Measurements from ENCODE around the gene YLPM1.

Gene YLPM1

GRCh38 chr14:74843653-74844052 is 80.5 kb downstream of the YLPM1 start:
- DNase-seq (ENCODE audit: low read depth in 2 of 2): no peak

DNA sequence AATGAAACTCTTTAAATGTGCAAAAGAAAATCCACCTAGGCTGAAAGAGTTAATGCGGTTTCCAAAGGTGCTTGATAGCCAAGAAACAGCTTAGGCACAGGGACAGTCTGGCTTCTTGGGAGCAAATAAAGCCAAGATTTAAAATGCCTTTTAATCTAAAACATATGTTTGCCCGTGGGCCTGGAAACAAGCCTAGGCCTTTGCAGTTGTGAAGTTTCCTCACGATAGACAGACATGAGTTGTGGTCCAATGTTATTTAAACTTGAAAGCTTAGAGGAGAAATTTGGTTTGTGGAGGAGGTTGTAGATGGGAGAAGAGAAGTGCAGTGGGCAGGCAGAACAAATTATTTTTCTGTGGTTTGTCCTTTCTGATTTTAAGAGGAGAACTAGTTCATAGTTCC is 83.1 kb downstream of the YLPM1 start:
- DNase-seq (ENCODE audit: low read depth in 2 of 2): no peak

- no peak for DNase-seq (ENCODE audit: low read depth in 2 of 2)
Observed at GRCh38 chr14:74846968-74847665, 84.0 kb downstream of the YLPM1 start.

- no peak for DNase-seq (ENCODE audit: low read depth in 2 of 2)
Observed at GRCh38 chr14:74848768-74849167, 85.7 kb downstream of the YLPM1 start.

- no peak for DNase-seq (ENCODE audit: low read depth in 2 of 2)
Observed at GRCh38 chr14:74852922-74853530, 89.9 kb downstream of the YLPM1 start.

GRCh38 chr14:74853581-74853980 is 90.5 kb downstream of the YLPM1 start:
- no peak for DNase-seq (ENCODE audit: low read depth in 2 of 2)

GRCh38 chr14:74855021-74855420 is 91.9 kb downstream of the YLPM1 start:
- no peak for DNase-seq (ENCODE audit: low read depth in 2 of 2)

GRCh38 chr14:74855945-74856344 is 92.8 kb downstream of the YLPM1 start:
- no peak for DNase-seq (ENCODE audit: low read depth in 2 of 2)

DNA sequence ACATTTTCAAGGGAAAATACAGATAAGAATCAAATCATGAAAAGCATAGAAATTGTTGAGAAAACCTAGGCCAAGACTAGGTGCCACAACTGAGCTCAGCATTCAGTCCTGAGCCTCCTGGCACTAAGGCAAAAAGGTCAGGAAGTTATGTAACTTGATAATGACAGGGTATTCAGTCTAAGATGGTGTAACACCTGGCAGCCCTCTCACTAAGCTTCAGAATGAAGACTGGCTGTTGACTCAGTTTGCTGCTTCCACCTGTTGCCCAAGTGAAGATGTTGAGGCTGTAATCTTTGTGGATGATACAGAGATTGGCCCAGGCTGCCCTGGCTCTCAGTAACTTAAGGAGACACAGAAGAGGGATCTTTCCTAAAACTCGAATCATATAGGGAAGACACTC is 93.2 kb downstream of the YLPM1 start:
- DNase-seq (ENCODE audit: low read depth in 2 of 2): no peak

DNA sequence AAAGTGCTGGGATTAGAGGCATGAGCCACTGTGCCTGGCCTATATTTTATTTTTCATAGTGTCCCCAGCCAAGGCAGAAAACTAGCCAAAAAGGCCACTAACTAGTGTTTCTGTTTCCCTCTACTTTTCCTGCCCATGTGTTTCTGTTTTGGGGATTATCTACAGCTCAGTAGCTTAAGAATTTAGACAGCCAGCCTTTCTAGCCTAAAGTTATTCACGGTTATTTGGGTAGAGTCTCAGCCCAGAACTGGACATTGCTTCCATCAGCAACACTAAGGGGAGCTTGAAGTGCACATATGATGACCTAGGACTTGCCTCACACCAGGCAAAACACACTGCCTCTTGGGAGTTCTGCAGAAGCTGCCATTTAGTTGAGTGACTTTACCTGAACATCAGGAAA is 94.9 kb downstream of the YLPM1 start:
- DNase-seq (ENCODE audit: low read depth in 2 of 2): no peak

- no peak for DNase-seq (ENCODE audit: low read depth in 2 of 2)
Observed at GRCh38 chr14:74859757-74860552, 96.8 kb downstream of the YLPM1 start.

DNA sequence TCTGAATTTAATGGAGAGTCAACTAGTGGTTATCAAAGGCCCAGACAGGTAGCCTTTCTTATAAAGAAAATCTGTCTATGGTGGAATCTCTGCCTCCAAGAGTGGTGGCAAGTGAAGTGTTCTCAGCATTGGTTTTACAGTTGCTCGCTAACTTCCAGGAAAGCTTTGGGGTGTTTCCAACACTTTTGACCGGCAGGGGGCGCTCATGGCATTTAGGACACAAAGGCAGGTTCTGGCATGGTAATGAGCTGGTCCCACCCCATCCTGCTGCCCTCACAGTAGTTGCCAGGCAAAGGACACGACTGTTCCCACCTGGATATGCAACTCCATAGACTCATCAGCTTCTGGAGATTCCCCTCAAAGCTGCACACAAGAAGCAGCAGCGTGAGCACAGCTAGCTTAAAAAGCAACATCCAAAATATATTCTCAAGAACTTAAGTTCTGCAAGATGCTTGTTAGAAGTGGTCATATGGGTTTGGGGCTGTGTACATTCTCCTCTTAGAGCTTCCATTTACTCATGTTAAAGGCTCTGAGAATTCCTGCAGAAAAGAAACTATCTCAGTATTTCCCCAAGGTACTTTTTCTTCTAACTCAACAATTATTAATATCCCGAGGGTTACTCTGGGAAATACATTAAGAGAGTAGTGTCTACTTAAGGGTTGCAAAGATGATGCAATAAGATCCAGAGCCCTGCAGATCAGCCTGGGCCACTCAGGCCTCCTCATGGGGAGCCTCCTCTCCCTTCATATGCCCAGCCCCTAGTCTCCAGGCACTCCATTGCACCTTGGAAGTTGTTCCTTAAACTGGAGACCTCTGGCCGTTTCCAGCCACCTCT is 98.0 kb downstream of the YLPM1 start:
- DNase-seq (ENCODE audit: low read depth in 2 of 2): peak; percentile 78 to 93

DNA sequence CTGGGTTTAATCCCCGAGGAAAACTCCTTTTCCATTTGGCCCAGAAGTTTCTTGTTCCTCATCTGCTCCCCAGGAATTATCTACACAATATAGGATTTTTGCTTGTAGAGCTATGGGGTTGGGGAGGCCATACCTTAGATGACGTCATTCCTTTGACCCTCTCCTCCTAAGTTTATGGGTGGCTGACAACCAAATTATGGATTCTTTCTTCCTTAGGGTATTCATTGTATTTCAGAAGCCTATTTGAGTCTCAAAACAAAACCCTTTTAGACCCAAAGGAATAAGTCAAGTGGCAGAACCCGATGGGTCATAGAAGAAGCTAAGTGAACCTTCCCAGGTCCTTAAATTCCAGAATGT is 98.6 kb downstream of the YLPM1 start:
- no peak for DNase-seq (ENCODE audit: low read depth in 2 of 2)

GRCh38 chr14:74863274-74863673 is 100.2 kb downstream of the YLPM1 start:
- DNase-seq (ENCODE audit: low read depth in 2 of 2): no peak

- no peak for DNase-seq (ENCODE audit: low read depth in 2 of 2)
Observed at GRCh38 chr14:74864198-74864597, 101.1 kb downstream of the YLPM1 start.

DNA sequence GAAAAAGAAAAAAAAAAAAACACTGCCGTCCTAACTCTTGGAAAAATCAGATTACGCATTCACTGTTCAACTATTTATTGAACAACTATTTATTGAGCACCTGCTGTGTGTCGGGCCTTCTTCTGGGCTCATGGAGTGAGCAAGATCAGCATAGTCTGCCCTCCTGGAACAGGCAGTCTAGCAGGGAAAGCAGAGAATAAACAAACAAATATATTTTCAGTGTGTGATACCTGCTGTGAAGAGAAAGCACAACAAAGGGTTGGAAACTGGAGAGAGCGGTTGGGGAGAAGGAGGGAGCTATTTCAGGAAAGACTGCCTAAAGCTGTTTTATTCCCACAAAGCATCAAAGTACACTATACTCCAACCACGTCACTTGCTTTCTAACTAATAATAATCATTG is 102.0 kb downstream of the YLPM1 start:
- no peak for DNase-seq (ENCODE audit: low read depth in 2 of 2)

DNA sequence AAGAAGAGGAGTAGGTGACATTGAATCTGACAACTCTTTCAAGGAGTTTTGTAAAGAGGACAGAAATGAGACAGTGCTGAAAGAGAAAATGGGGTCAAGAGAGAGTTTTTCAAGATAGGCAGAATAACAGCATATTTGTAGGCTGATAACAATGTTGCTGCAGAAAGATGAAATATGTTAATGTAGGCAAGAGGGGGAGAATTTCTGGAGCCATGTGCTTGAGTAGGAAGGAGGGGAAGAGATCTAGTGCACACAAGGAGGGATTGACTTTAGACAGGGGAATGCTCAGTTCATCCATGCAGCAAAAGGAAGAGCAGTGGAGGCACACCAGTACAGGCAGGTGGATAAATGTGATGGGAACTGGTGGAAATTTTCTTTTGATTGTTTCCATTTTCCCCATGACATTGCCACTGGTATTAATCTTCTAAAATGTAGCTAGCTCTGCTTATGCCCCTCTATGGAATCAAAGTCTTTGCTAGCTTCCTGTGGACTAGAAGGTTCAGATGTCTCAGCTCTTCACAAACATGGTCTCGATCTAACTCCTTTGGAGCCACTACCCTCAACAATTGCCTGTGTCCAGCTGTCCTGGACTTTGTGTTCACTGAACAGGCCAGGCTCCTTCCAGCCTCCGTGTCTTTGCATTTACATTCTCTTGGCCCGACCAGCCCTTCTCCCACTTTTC is 103.7 kb downstream of the YLPM1 start:
- DNase-seq (ENCODE audit: low read depth in 2 of 2): no peak

DNA sequence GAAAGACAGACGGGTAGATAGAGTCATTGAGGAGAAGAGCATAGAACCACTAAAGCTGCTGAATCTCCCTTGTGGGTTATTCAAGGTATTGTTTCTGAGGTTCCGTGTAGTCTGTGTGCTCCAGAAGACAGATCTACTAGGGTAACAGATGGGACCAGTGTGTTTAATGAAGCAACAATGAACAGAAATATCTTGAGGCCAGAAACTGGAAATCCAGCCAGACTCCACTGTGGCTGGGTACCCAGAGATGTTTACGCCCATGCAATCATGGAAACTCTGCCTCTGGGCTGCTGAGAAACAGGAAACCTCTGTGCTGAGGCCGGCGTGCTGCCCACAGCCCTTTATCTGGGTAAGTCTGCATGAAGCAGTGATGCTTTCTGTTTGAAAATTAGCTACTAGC is 104.6 kb downstream of the YLPM1 start:
- DNase-seq (ENCODE audit: low read depth in 2 of 2): peak in 1 of 2 experiments; percentile 36

DNA sequence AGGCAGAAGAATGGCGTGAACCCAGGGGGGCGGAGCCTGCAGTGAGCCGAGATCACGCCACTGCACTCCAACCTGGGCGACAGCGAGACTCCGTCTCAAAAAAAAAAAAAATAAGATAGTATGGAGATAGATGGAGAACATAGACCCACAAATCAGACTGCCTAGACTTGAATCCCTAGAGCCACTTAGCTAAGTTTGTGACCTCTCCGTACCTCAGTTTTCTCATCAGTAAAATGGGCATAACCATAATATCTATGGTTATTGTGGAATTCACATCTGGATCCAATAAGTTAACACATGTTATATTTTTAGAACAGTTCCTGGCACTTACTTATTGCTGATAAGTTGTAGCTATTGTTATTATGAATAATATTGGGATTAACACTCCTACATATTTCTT is 105.6 kb downstream of the YLPM1 start:
- DNase-seq (ENCODE audit: low read depth in 2 of 2): no peak

DNA sequence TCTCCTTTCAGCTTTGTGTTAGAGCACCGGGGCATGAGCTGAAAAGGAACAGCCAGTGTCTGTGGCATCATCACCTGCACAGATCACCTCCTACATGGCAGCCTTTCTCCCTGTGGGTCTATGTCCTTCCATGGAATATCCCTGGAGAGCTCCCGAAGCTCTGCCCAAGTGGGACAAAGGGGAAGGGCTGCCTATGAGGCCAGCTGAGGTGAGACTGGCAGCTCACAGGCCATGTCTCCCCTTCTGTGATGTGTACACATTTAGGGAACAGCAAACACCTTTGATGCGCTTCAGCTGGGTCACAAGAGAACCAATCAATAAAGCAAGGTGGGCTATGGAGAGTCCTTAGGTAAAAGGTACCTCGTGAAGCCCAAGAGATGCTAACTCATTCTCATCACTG is 108.7 kb downstream of the YLPM1 start:
- no peak for DNase-seq (ENCODE audit: low read depth in 2 of 2)

GRCh38 chr14:74875204-74875603 is 112.1 kb downstream of the YLPM1 start:
- no peak for DNase-seq (ENCODE audit: low read depth in 2 of 2)
